ENCODE results near the gene NRAP.

Gene NRAP

GRCh38 chr10:113557424-113557862 lies 106.4 kb downstream of the NRAP start:
- DNase-seq = no peak

DNA sequence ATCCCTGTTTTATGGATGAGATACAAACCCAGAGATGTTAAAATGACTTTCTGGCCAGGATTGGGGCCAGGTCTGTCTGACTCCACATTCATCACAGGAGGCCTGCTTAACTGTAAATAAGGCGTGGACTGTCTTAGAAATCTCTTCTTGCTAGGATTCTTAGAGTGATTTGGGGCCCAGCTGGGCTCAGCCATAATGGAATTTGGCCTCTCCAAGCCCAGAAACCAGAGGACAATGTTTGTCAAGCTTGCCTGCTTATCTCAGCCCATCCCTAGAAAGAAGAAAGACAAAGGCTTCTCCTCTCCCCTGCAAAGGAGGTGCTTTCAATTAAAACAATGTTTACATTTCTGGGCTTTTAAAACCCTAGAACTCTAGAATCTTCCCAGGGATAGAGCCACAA lies 108.1 kb downstream of the NRAP start:
- no peak for DNase-seq

- no peak for DNase-seq
These were observed 108.6 kb downstream of the NRAP start for GRCh38 chr10:113555245-113555644.

- no peak for DNase-seq
These were observed 109.6 kb downstream of the NRAP start for GRCh38 chr10:113554214-113554613.

- DNase-seq = no peak
These were observed 110.7 kb downstream of the NRAP start for GRCh38 chr10:113553149-113553548.

GRCh38 chr10:113552701-113553100 lies 111.1 kb downstream of the NRAP start, which contains the start of gene HABP2:
Gene HABP2 (plus strand): TSS chr10:113553053. CDS start chr10:113553122, 69 bp downstream.
- no peak for DNase-seq

- no peak for DNase-seq
These were observed 111.8 kb downstream of the NRAP start for GRCh38 chr10:113552014-113552413.

DNA sequence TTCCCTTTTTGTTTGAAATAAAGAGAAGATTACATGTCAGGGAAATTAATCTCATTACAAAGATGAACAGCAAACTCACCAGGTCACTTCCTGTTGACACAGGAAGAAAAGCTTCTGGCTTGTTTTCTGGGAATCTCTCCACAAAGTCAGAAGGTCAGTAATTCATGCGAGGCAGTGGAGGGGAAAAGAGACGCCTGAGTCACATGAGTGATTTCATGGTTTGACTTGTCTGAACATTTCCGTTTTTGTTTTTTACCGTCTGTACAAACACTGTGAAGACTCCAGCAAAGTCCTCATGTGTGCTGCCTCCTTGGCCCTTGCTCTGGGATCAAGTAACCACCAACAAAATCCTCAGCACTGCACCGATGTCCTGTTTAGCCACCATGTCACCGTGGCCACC lies 113.5 kb downstream of the NRAP start:
- DNase-seq = no peak

DNA sequence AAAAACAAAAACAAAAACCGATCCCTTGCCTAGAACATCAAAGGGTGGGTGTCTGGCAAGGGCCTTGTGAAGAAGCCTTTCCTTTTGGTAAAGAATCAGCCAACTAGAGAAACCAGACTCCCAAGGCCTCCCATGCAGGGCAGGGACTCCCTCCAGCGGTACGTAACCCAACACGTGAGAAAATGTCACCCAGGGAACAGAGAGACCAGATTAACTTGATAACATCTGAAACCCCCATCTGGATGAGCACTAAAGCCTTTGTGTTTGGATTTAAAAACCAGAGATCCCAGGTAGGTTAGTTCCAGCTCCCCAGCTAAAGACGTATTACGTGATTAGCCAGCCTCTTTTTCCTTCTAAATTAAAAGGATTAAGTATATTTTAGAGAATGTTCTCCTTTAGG lies 114.0 kb downstream of the NRAP start:
- no peak for DNase-seq

- DNase-seq = no peak
These were observed 116.4 kb downstream of the NRAP start for GRCh38 chr10:113547426-113547825.

GRCh38 chr10:113544392-113544791 lies 119.4 kb downstream of the NRAP start:
- no peak for DNase-seq

DNA sequence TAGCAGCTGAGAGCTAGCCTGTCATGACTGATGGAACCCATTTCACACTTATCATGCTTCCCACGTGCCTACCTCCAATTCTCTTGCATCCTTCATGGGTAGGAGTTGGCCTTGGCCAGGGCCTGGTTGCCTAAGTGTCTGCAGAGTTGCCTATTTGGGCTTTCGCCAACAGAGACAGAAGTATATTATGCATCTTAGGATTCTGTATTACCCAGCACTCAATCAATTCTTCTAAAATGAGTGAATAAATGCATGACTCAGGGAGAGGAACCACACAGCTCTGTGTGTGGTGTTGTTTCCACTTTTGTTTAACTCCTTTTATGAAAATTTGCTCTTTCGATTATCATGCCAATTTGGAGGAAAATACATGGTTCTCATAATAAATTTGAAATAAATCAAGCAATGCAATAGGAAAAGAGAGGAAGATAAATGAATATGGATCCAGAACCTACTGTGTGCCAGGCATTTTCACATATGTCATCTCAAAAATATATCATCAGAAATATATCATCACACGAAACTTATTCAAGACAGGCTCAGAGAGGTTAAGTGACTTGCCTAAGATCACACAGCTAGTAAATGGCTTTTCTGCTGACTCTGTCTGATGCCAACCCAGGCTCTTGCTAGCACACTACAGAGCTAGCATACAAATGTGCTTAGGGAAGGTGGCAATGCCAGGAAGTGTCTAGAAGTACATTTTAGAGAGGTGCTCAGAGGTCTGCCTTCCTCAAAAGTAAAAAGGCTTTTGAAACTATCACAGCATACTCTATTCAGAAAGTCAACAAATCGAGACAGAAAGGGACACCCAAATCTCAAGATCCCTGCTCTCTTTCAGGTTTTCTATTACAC lies 120.5 kb downstream of the NRAP start:
- no peak for DNase-seq

GRCh38 chr10:113541549-113541927 lies 122.3 kb downstream of the NRAP start:
- no peak for DNase-seq

GRCh38 chr10:113540845-113541548 lies 122.8 kb downstream of the NRAP start:
- no peak for DNase-seq

- no peak for DNase-seq
These were observed 124.1 kb downstream of the NRAP start for GRCh38 chr10:113539789-113540188.
